NT2/D1 (cell line): ENCODE results near the gene HACE1.

Experiments
- SUZ12 ChIP-seq: IDR thresholded peaks from 2 replicates; pipeline ENCODE4 v1.6.1; 2011; ENCODE audit not compliant: insufficient read length, insufficient read depth; ENCODE audit errors: extremely low read depth
- YY1 ChIP-seq: IDR thresholded peaks from 2 replicates; pipeline ENCODE4 v1.6.1; 2011; ENCODE audit not compliant: insufficient read length, insufficient read depth

DNA sequence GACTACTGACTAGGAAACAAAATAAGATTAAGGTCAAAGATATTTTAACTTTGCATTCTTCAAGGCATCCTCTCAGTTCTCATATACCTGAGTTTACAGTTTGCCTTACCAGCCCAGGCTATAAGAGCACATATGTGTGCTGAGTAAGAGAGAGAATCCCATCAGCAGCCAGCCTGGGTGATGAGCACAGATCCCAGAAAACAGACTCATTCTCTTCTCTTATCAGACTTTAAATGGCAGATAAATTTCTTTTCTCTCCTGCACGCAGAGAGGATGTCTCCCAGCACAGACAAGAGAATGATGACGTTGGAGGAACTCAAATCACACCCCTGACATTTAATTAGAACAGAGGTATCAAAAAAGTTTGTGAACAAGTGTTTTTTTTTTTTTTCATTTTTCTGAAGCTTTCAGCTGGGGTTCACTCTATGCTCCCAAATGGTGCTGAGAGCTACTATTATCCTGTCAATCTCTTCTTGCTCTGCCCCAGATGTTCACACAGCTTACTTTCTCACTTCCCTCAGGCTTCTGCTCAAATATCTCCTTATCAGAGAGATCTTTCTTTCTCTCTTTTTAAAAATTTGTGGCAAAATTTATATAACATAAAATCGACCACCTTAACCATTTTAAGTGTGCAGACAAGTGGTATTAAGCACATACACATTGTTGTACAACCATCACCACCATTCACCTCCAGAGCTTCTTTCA, 22.4 kb upstream of the HACE1 start:
- TF ChIP-seq SUZ12 = no peak
- TF ChIP-seq YY1 = no peak
